DOHH2 (cell line): ENCODE data around the gene SCAPER.
"Not testable (repeated sequence)": the region's sequence is repeated elsewhere in the genome, so short reads cannot be mapped to it uniquely, and the experiment has no call there.

ENCODE experiments used
- H3F3A ChIP-seq: fragments of 200-600 bp; sonication (generic), shearing (Covaris generic); 2 replicates; pipeline ENCODE4 v1.6.0; 2016; ENCODE audit warnings: antibody characterized with exemption, mild to moderate bottlenecking; ENCODE audit not compliant: control insufficient read depth, insufficient read depth
- H3K27ac ChIP-seq: fragments of 200-600 bp; sonication (generic); 2 replicates; pipeline ENCODE4 v1.5.1; 2014; ENCODE audit warnings: low read depth, mild to moderate bottlenecking, low read length, moderate library complexity
- H3K27me3 ChIP-seq: fragments of 200-600 bp; sonication (generic); 2 replicates; pipeline ENCODE4 v1.6.1; 2014; ENCODE audit warnings: mild to moderate bottlenecking, low read length, mixed read lengths; ENCODE audit not compliant: control insufficient read depth
- H3K36me3 ChIP-seq: fragments of 200-600 bp; sonication (generic); 2 replicates; pipeline ENCODE4 v1.6.1; 2014; ENCODE audit warnings: mild to moderate bottlenecking, low read length, moderate library complexity, mixed read lengths; ENCODE audit not compliant: control insufficient read depth
- H3K4me1 ChIP-seq: fragments of 200-600 bp; sonication (generic); 2 replicates; pipeline ENCODE4 v1.6.1; 2014; ENCODE audit warnings: mild to moderate bottlenecking, low read length, mixed read lengths; ENCODE audit not compliant: control insufficient read depth
- H3K4me2 ChIP-seq: fragments of 200-600 bp; sonication (generic); 2 replicates; pipeline ENCODE4 v1.6.0; 2014; ENCODE audit warnings: mild to moderate bottlenecking, low read length, moderate library complexity
- H3K4me3 ChIP-seq: fragments of 200-600 bp; sonication (generic); 2 replicates; pipeline ENCODE4 v1.5.1; 2014; ENCODE audit warnings: mild to moderate bottlenecking, low read length, mixed read lengths
- H3K79me2 ChIP-seq: fragments of 200-600 bp; sonication (generic); 2 replicates; pipeline ENCODE4 v1.6.1; 2014; ENCODE audit warnings: mild to moderate bottlenecking, low read length, mixed read lengths; ENCODE audit not compliant: control insufficient read depth
- H3K9me2 ChIP-seq: fragments of 200-600 bp; sonication (generic); replicated peaks from 2 replicates; pipeline ENCODE4 v1.6.1; 2014; ENCODE audit warnings: mild to moderate bottlenecking, low read length, mixed read lengths; ENCODE audit not compliant: control insufficient read depth
- H3K9me3 ChIP-seq: fragments of 200-600 bp; sonication (generic); 2 replicates; pipeline ENCODE4 v1.6.1; 2014; ENCODE audit warnings: antibody characterized with exemption, low read length, mixed read lengths; ENCODE audit not compliant: control insufficient read depth, insufficient read depth
- H4K20me1 ChIP-seq: fragments of 200-600 bp; sonication (generic); 2 replicates; pipeline ENCODE4 v1.6.0; 2014; ENCODE audit warnings: low read depth, mild to moderate bottlenecking, antibody characterized with exemption, low read length, moderate library complexity; ENCODE audit not compliant: control insufficient read depth, insufficient read depth
- CTCF ChIP-seq: fragments of 200-600 bp; sonication (generic); IDR thresholded peaks from one replicate; pipeline ENCODE4 v1.5.1; 2014; ENCODE audit warnings: antibody characterized with exemption, mild to moderate bottlenecking, low read depth, low read length; ENCODE audit not compliant: poor library complexity, severe bottlenecking
- EZH2phosphoT487 ChIP-seq: fragments of 200-600 bp; sonication (generic); IDR thresholded peaks from 2 replicates; pipeline ENCODE4 v1.6.1; 2017; ENCODE audit warnings: borderline replicate concordance, mild to moderate bottlenecking, antibody characterized with exemption, low read length, moderate library complexity, mixed read lengths

The SCAPER gene

GRCh38 chr15:76299786-76300185 lies 605.4 kb downstream of the SCAPER start:
- Histone ChIP-seq H3K36me3 (0 out of 2 replicates have a peak, but pooled peaks cover 7% of the 10 kb centered on the region), H3K9me3 (no peaks in the 10 kb centered on the region), H3K4me3 (no peak overlapping the region), H3K79me2 (peaks cover 96% of the 10 kb centered on the region), H3K27ac (no peak overlapping the region), H3K9me2 (no peaks in the 10 kb centered on the region), H3F3A (no peaks in the 10 kb centered on the region; the same call in 1 of the 2 replicates), H4K20me1 (peaks cover 23% of the 10 kb centered on the region), H3K27me3 (no peaks in the 10 kb centered on the region), H3K4me2 (no peak overlapping the region), H3K4me1 (no peaks in the 10 kb centered on the region)
- no peak for TF ChIP-seq EZH2phosphoT487
- TF ChIP-seq CTCF: no peak

- Histone ChIP-seq H4K20me1 (peaks cover 23% of the 10 kb centered on the region), H3K79me2 (peaks cover 96% of the 10 kb centered on the region)
- TF ChIP-seq CTCF (no peak), EZH2phosphoT487 (no peak)
Measured at GRCh38 chr15:76298986-76299385, 606.2 kb downstream of the SCAPER start.

GRCh38 chr15:76297951-76298350 lies 607.2 kb downstream of the SCAPER start:
- H3K27ac ChIP-seq, H3K4me3 ChIP-seq, H3K4me2 ChIP-seq, H3K27me3 ChIP-seq, H3K4me1 ChIP-seq, H3K9me3 ChIP-seq, H3F3A ChIP-seq, H3K36me3 ChIP-seq, H3K9me2 ChIP-seq: not testable (repeated sequence)
- Histone ChIP-seq H3K79me2 (peaks cover 96% of the 10 kb centered on the region), H4K20me1 (peaks cover 18% of the 10 kb centered on the region)

More at GRCh38 chr15:76298986-76299385, 606.2 kb downstream of the SCAPER start:
- no peaks in the 10 kb centered on the region for H3K27me3 ChIP-seq
- H3K4me1 ChIP-seq: no peaks in the 10 kb centered on the region
- H3F3A ChIP-seq: no peaks in the 10 kb centered on the region; the same call in 1 of the 2 replicates
- no peak overlapping the region for H3K4me2 ChIP-seq
- no peaks in the 10 kb centered on the region for H3K9me3 ChIP-seq
- H3K36me3 ChIP-seq: 0 out of 2 replicates have a peak, but pooled peaks cover 5% of the 10 kb centered on the region
- H3K4me3 ChIP-seq: no peak overlapping the region
- H3K9me2 ChIP-seq: no peaks in the 10 kb centered on the region
- H3K27ac ChIP-seq: no peak overlapping the region
